Smooth muscle cell (in vitro differentiated cells): Measurements from ENCODE around the gene PDCD2. TPM values are rescaled to one million over a fixed set of nuclear protein-coding genes. Genes with fewer than 3 reads are reported as not detected.
A peak's percentile ranks its signal among the peaks of the same experiment; 100 is the strongest.
"Not testable (repeated sequence)": the region's sequence is repeated elsewhere in the genome, so short reads cannot be mapped to it uniquely, and the experiment has no call there.

Experiments
- DNase-seq: peaks from one replicate; lab custom pipeline; 2025; ENCODE audit not compliant: unreplicated experiment; lab: John Stamatoyannopoulos, UW
- H2AFZ ChIP-seq: fragments of 200-600 bp; sonication (generic); 2 replicates; pipeline ENCODE4 v1.6.0; 2016; ENCODE audit warnings: antibody characterized with exemption, low read depth, mild to moderate bottlenecking
- H3F3A ChIP-seq: fragments of 200-600 bp; sonication (generic); 2 replicates; pipeline ENCODE4 v1.6.0; 2017; ENCODE audit warnings: antibody characterized with exemption, low read depth
- H3K27ac ChIP-seq: fragments of 200-600 bp; sonication (generic); 2 replicates; pipeline ENCODE4 v1.5.1; 2016; ENCODE audit warnings: low read depth, mild to moderate bottlenecking
- H3K27me3 ChIP-seq: fragments of 200-600 bp; sonication (generic); 2 replicates; pipeline ENCODE4 v1.6.1; 2016; ENCODE audit warnings: low read depth, mild to moderate bottlenecking
- H3K36me3 ChIP-seq: fragments of 200-600 bp; sonication (generic); 2 replicates; pipeline ENCODE4 v1.5.1; 2016; ENCODE audit warnings: low read depth
- H3K4me1 ChIP-seq: fragments of 200-600 bp; sonication (generic); 2 replicates; pipeline ENCODE4 v1.5.1; 2016; ENCODE audit warnings: low read depth
- H3K4me2 ChIP-seq: fragments of 200-600 bp; sonication (generic); 2 replicates; pipeline ENCODE4 v1.6.0; 2016; ENCODE audit warnings: mild to moderate bottlenecking
- H3K4me3 ChIP-seq: fragments of 200-600 bp; sonication (generic); 2 replicates; pipeline ENCODE4 v1.5.1; 2016; ENCODE audit warnings: mild to moderate bottlenecking
- H3K79me2 ChIP-seq: fragments of 200-600 bp; sonication (generic); 2 replicates; pipeline ENCODE4 v1.6.0; 2016; ENCODE audit warnings: low read depth, mild to moderate bottlenecking
- H3K9ac ChIP-seq: fragments of 200-600 bp; sonication (generic); 2 replicates; pipeline ENCODE4 v1.6.0; 2016; ENCODE audit warnings: low read depth
- H3K9me3 ChIP-seq: fragments of 200-600 bp; sonication (generic); replicated peaks from 2 replicates; pipeline ENCODE4 v1.5.1; 2016; ENCODE audit warnings: low read depth
- H4K20me1 ChIP-seq: fragments of 200-600 bp; sonication (generic); 2 replicates; pipeline ENCODE4 v1.6.0; 2016; ENCODE audit warnings: low read depth
- CTCF ChIP-seq: fragments of 200-600 bp; sonication (generic); IDR thresholded peaks from 2 replicates; pipeline ENCODE4 v1.5.1; 2017; ENCODE audit warnings: borderline replicate concordance, mild to moderate bottlenecking, antibody characterized with exemption; ENCODE audit not compliant: insufficient read depth, poor library complexity, severe bottlenecking
- WGBS: methylation state at CpG from one replicate; pipeline ENCODE4 v1.1.7; 2016; ENCODE audit warnings: low lambda C conversion rate; 5-methylcytosine and 5-hydroxymethylcytosine counted together
- polyA plus RNA-seq: library from polyadenylated mRNA; unstranded; fragments of >200 nt; fragmentation: Nextera tagmentation; extraction: Ambion mirVana; gene quantifications from 2 replicates; pipeline ENCODE4 v1.2.1, GENCODE V29; 2016
- total RNA-seq: library from RNA; depleted of rRNA; stranded (reverse); fragments of >200 nt; gene quantifications from 2 replicates; pipeline ENCODE4 v1.2.3, GENCODE V29; 2014

The PDCD2 gene
- total RNA-seq = 43.9 and 52.6 TPM in 2 replicates
- polyA plus RNA-seq = 36.8 and 40.9 TPM in 2 replicates

GRCh38 chr6:170584181-170584953 lies at the start of gene PDCD2:
TSS of gene PDCD2 (minus strand) at chr6:170584637. CDS start at chr6:170584581, 56 bp downstream.
- Histone ChIP-seq H2AFZ (peak within 1 kb of the TSS; percentile 95), H3K4me2 (peak within 1 kb of the TSS; percentile 92), H3K27ac (peak within 1 kb of the TSS; percentile 42), H3K4me3 (peak within 1 kb of the TSS; percentile 94), H3K9me3 (no peaks in the 10 kb centered on the region), H3F3A (peaks cover 4% of the 10 kb centered on the region), H4K20me1 (no peaks in the 10 kb centered on the region), H3K9ac (peak within 1 kb of the TSS; percentile 55), H3K4me1 (peaks cover 4% of the 10 kb centered on the region), H3K36me3 (no peaks in the 10 kb centered on the region), H3K79me2 (peaks cover 19% of the 10 kb centered on the region), H3K27me3 (no peaks in the 10 kb centered on the region)
- under 1% methylated on average over 78 of the region's 81 CpGs for WGBS
- peak; percentile 56 for DNase-seq
- TF ChIP-seq CTCF = no peak

GRCh38 chr6:170616020-170616554 lies 31.6 kb upstream of the PDCD2 start:
- H3K79me2 ChIP-seq = not testable (repeated sequence)

GRCh38 chr6:170612256-170612804 lies 27.9 kb upstream of the PDCD2 start:
- not testable (repeated sequence) for H3K9me3 ChIP-seq, H3K4me1 ChIP-seq, DNase-seq, H4K20me1 ChIP-seq, H3K79me2 ChIP-seq, H3F3A ChIP-seq, H3K27ac ChIP-seq, H3K9ac ChIP-seq, H3K36me3 ChIP-seq, H2AFZ ChIP-seq
- Histone ChIP-seq H3K4me2 (peak overlapping the region; percentile 67), H3K4me3 (peak overlapping the region; percentile 35), H3K27me3 (peaks cover 12% of the 10 kb centered on the region)
- 3% methylated on average over 11 of the region's 55 CpGs for WGBS

More at GRCh38 chr6:170616020-170616554, 31.6 kb upstream of the PDCD2 start:
- H3K9me3 ChIP-seq, H3K4me2 ChIP-seq, H2AFZ ChIP-seq, H4K20me1 ChIP-seq, H3K4me1 ChIP-seq, H3K4me3 ChIP-seq, H3K27ac ChIP-seq, H3K27me3 ChIP-seq, H3F3A ChIP-seq, H3K36me3 ChIP-seq, H3K9ac ChIP-seq, DNase-seq: not testable (repeated sequence)
- WGBS = no CpG with 5 or more reads among the region's 1 CpG

- not testable (repeated sequence) for H3K4me3 ChIP-seq, H3K27ac ChIP-seq, H3K9ac ChIP-seq, DNase-seq, H3K9me3 ChIP-seq, H3F3A ChIP-seq, H3K36me3 ChIP-seq, H3K4me2 ChIP-seq, H4K20me1 ChIP-seq, H3K79me2 ChIP-seq, H2AFZ ChIP-seq, H3K4me1 ChIP-seq
- WGBS = 77% methylated on average over 8 of the region's 8 CpGs
- H3K27me3 ChIP-seq = peaks cover 12% of the 10 kb centered on the region
Observed at GRCh38 chr6:170609225-170609624, 24.8 kb upstream of the PDCD2 start.

GRCh38 chr6:170605574-170606259 lies 21.3 kb upstream of the PDCD2 start:
- H3K4me2 ChIP-seq = no peak overlapping the region
- DNase-seq = no peak
- H3K36me3 ChIP-seq = no peaks in the 10 kb centered on the region
- no peaks in the 10 kb centered on the region for H3K79me2 ChIP-seq
- H3K27ac ChIP-seq = no peak overlapping the region
- H3K9me3 ChIP-seq = no peaks in the 10 kb centered on the region
- H2AFZ ChIP-seq = no peak overlapping the region
- H3K9ac ChIP-seq = no peak overlapping the region
- H3K4me3 ChIP-seq = no peak overlapping the region
- TF ChIP-seq CTCF = no peak
- no peaks in the 10 kb centered on the region for H4K20me1 ChIP-seq
- peaks cover 3% of the 10 kb centered on the region for H3K27me3 ChIP-seq
- no peaks in the 10 kb centered on the region for H3K4me1 ChIP-seq
- WGBS = 88% methylated on average over 6 of the region's 6 CpGs
- H3F3A ChIP-seq = no peaks in the 10 kb centered on the region
